Neuron (in vitro differentiated cells): ENCODE measurements around the gene SETD2.
"Not testable (repeated sequence)": the region's sequence is repeated elsewhere in the genome, so short reads cannot be mapped to it uniquely, and the experiment has no call there.

Experiments used
- H2AFZ ChIP-seq: one replicate; pipeline ENCODE4 v1.6.1; 2013; ENCODE audit warnings: low read depth, mild to moderate bottlenecking, inconsistent platforms, low read length, moderate library complexity
- H3K27me3 ChIP-seq: one replicate; pipeline ENCODE4 v1.6.1; 2013; ENCODE audit warnings: low read length; ENCODE audit not compliant: insufficient read depth
- H3K36me3 ChIP-seq: one replicate; pipeline ENCODE4 v1.6.1; 2013; ENCODE audit warnings: low read length; ENCODE audit not compliant: insufficient read depth
- H3K4me1 ChIP-seq: one replicate; pipeline ENCODE4 v1.6.1; 2013; ENCODE audit warnings: low read length; ENCODE audit not compliant: insufficient read depth
- H3K4me3 ChIP-seq: 2 replicates; pipeline ENCODE4 v1.5.1; 2013; ENCODE audit warnings: mild to moderate bottlenecking, low read length, moderate library complexity
- H3K9me3 ChIP-seq: one replicate; pipeline ENCODE4 v1.6.1; 2013; ENCODE audit warnings: low read length

Gene SETD2

DNA sequence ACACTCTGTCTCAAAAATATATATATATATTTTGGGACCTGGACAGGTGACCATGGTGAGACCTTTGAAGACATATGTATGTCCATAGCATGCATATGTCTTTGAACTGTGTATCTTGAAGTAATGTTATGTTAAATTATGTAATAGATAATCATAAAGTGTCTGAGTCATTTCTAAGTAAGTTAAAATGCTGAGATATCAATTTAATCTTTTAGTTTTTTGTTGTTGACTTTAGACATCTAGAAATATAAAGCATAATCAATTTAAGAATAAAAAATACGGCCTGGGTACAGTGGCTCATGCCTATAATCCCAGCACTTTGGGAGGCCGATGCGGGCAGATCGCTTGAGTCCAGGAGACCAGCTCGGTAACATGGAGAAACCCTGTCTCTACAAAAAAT is 12.7 kb upstream of the SETD2 start:
- Histone ChIP-seq H3K4me1 (peaks cover 11% of the 10 kb centered on the region), H2AFZ (no peak overlapping the region), H3K27me3 (no peaks in the 10 kb centered on the region), H3K36me3 (peaks cover 15% of the 10 kb centered on the region), H3K4me3 (no peak overlapping the region), H3K9me3 (no peaks in the 10 kb centered on the region)

DNA sequence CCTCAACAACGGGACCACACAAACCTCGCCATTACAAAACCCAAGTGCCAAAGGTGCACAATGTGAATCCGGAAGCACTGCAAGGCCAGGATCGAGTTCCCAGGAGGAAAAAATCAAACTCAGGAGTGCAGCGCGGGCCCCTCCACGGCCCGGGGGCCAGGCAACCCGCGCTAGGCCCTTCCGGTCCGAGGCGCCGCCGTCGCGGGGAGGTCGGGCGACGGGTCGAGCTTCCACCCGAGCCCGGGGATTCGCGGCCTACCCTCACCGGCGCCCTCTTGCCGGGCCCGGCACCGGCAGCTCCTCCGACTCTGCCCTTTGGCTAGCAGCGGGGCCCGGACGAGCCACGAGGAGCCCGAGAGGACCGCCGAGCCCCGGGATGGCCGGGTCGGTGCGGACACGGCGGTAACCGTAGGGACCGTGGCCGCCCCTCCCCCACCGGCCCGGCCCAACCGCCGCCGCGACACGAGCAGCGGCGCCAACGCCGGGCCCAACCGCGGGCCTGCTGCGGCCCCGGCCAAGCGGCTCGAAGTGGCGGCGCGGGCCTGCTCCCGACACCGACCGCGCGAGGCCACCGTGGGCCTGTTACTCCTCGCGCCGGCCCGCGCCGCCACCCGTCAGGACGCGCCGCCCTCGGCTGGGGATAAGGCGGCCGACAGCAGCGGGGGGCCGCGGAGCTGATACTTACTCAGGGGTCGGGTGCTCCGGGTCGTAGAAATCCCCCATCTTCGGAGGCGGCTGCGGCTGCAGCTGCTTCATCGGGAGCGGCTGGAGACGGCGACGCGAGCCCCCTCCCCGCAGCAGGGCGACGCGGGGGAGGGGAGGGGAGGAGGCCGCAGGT is 525 bp downstream of the SETD2 start:
- H3K4me1 ChIP-seq = peaks cover 17% of the 10 kb centered on the region
- no peaks in the 10 kb centered on the region for H3K9me3 ChIP-seq
- peak overlapping the region; percentile 94 for H3K4me3 ChIP-seq
- H3K27me3 ChIP-seq = no peaks in the 10 kb centered on the region
- no peaks in the 10 kb centered on the region for H3K36me3 ChIP-seq
- H2AFZ ChIP-seq = peak overlapping the region; percentile 83

DNA sequence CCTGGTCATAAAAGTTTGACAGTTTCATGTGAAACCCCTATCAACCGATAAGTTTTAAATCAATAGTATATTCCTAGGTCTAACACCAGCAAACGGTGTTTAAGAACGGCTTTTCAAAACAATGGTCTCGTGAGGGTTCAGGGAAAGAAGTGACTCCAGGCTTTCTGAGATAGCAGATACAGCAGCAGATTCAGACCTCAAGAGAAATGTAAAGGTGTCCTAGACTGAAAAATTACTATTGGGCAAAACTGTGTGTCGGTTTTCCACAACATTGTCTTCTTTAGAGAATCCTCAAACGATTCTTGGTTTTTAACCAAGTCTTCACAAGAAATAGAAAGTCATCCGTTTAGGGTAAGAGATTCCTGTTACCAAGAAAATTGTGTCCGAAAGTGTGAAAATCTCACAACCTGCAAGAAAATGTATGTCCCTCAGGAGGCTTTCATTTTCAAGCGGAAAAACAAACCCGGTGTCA is 1.2 kb downstream of the SETD2 start:
- no peak overlapping the region for H2AFZ ChIP-seq
- no peaks in the 10 kb centered on the region for H3K9me3 ChIP-seq
- no peaks in the 10 kb centered on the region for H3K36me3 ChIP-seq
- no peaks in the 10 kb centered on the region for H3K27me3 ChIP-seq
- H3K4me1 ChIP-seq = peaks cover 17% of the 10 kb centered on the region
- peak overlapping the region; percentile 94 for H3K4me3 ChIP-seq

DNA sequence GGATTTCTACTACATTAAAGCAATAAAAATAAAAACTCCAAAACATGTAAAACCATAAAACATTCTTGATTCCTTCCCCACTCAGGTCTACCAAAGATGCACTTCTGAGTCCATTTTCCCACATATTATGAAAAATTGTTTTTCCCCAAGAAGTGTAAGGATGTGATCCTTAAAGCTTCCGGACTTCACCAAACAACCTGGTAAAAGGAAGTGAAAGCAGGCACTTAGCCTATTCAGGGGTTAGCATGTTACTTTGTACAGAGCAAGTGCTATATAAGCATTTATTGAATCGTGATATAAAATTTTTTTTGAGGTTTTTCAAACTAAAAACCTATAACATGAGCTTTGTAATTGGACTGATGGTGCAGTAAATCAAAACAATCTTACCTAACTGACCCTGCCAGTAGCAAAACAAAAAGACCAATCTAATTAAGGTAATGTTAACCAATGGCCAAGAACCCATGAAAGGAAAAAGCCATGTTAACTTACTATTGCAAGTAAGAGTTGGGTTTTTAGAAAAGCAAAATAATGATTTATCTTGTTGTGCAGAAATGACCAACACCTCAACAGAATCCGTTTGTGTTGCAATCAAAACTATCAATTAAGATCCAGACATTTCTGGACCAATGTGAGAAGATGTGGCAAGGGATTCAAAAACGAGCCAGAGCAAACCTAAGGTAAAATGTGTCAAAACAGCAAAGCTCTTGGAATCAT is 1.8 kb downstream of the SETD2 start:
- Histone ChIP-seq H3K27me3 (no peaks in the 10 kb centered on the region), H3K9me3 (no peaks in the 10 kb centered on the region), H3K4me1 (peaks cover 17% of the 10 kb centered on the region), H3K36me3 (peaks cover 2% of the 10 kb centered on the region), H3K4me3 (peak overlapping the region; percentile 94), H2AFZ (no peak overlapping the region)

DNA sequence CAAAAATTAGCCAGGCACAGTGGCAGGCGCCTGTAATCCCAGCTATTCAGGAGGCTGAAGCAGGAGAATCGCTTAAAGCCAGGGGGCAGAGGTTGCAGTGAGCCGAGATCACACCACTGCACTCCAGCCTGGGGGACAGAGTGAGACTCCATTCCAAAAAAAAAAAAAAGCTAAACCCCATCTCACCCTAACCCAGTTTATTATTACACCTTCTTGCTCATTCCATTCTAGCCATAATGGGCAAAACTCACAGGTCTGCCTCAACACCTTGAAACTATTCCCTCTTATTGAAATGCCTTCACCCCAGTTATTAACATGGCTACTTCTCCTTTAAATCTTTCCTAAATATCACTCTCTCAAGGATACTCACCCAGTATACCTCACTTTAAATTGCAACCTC is 4.1 kb downstream of the SETD2 start:
- H3K9me3 ChIP-seq = no peaks in the 10 kb centered on the region
- H3K27me3 ChIP-seq = no peaks in the 10 kb centered on the region
- peaks cover 10% of the 10 kb centered on the region for H3K4me1 ChIP-seq
- H3K4me3 ChIP-seq = no peak overlapping the region
- no peak overlapping the region for H2AFZ ChIP-seq
- peaks cover 4% of the 10 kb centered on the region for H3K36me3 ChIP-seq

DNA sequence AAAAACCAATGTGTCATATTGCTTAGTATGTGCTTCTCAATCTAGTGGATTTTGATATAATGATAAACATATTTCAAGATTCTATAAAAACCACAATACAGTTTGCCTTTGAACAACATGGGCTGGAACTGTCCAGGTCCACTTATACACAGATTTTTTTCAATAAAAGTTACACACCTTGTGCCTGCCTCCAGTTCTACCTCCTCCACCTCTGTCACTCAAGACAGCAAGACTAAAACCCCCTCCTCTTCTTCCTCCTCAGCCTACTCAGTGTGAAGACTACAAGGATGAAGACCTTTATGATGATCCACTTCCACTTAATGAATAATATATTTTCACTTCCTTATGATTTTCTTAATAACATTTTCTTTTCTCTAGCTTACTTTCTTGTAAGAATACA is 5.7 kb downstream of the SETD2 start:
- H3K9me3 ChIP-seq = no peaks in the 10 kb centered on the region

DNA sequence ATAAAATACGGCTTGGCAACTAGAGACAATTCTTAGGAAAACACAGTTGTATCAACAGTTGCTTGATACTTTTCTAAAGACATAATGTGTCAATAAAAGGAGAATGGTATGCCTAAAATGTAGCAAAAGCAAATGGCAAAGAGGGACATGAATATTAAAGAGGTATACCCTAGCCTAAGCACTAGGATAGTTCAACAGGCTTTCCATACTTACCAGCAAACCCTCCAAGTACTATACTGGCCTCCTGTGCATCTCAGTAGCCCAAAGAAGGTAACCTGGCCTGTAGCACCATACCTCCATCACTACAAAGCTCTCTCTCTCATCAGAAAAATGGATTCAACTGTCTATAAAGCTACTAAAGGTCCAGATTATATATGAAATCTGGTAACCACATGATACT is 7.5 kb downstream of the SETD2 start:
- H3K36me3 ChIP-seq = peaks cover 4% of the 10 kb centered on the region
- H3K27me3 ChIP-seq = no peaks in the 10 kb centered on the region
- no peaks in the 10 kb centered on the region for H3K9me3 ChIP-seq
- H2AFZ ChIP-seq = no peak overlapping the region
- H3K4me3 ChIP-seq = no peak overlapping the region
- no peaks in the 10 kb centered on the region for H3K4me1 ChIP-seq

More for the DNA sequence above, 5.7 kb downstream of the SETD2 start:
- no peak overlapping the region for H3K4me3 ChIP-seq
- no peaks in the 10 kb centered on the region for H3K27me3 ChIP-seq
- H3K36me3 ChIP-seq = peaks cover 4% of the 10 kb centered on the region
- H2AFZ ChIP-seq = no peak overlapping the region
- H3K4me1 ChIP-seq = peaks cover 10% of the 10 kb centered on the region

DNA sequence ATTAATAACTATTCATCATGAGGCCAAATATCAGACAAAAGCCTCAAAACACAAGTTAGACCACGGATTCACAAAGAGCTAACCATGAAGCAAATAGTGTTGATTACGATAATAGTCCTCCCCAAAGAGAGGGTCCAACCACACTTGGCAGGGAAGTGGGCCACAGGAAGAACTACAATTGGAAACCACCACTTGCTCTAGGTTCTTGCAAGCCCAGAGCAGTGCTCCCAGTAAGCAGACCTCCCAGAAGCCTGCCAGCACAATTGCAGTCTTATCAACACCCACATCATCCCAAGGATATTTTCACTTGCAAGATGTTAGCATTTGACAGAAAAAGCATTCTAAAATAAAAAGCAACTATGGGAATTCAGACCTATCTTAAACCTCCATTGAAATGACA is 11.3 kb downstream of the SETD2 start:
- no peaks in the 10 kb centered on the region for H3K27me3 ChIP-seq
- peaks cover 4% of the 10 kb centered on the region for H3K36me3 ChIP-seq
- no peak overlapping the region for H3K4me3 ChIP-seq
- H2AFZ ChIP-seq = no peak overlapping the region
- H3K4me1 ChIP-seq = no peaks in the 10 kb centered on the region
- H3K9me3 ChIP-seq = peaks cover 3% of the 10 kb centered on the region

DNA sequence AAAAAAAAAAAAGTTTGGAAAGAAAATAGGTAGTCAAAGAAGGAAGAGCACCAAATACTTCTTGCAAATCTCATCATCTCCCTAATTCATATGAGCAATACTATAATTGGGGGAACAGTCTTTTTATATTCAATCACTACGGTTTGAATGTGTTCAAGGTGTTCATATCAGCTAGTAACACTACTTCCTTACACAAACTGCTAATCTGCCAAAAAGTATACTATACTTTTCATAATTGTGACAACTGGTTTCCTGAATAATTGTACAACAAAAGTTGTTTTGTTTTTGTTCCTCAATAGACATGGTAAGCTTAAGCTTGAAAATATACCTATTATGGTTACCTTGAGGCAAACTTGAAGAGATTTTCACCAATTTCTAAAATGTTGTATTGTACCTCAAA is 12.1 kb downstream of the SETD2 start:
- Histone ChIP-seq H3K27me3 (no peaks in the 10 kb centered on the region), H3K4me3 (no peak overlapping the region), H3K36me3 (no peaks in the 10 kb centered on the region), H2AFZ (no peak overlapping the region), H3K9me3 (peaks cover 3% of the 10 kb centered on the region), H3K4me1 (no peaks in the 10 kb centered on the region)

DNA sequence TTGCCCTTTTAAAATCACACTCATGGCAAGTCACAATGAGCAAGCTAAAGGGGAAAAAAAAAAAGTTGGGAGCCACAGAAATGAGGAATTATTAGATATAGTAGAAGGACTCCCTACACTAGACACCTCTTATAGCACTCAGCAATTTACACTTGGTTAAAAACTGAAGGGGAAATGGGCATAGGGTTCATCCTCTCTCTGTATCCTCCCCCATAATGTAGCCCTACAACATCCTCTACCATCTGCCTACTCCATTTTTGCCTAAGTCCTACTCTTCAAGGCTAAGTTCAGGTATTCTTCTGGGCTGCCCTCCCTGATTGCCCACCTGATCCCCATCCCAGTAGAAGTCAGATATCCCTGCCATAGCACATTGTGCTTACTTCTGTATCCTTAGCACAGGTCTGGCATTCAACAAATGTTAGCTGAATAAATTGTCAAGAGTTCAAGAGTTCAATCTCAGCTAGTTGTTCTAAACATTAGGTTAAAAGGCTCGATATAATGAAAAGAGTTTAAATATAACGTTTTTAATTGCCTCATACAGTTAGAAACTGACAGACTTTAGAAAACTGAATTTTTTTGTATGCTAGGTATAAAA is 14.5 kb downstream of the SETD2 start:
- Histone ChIP-seq H3K4me3 (no peak overlapping the region), H3K4me1 (no peaks in the 10 kb centered on the region), H2AFZ (no peak overlapping the region), H3K9me3 (peaks cover 3% of the 10 kb centered on the region), H3K27me3 (no peaks in the 10 kb centered on the region), H3K36me3 (no peaks in the 10 kb centered on the region)

DNA sequence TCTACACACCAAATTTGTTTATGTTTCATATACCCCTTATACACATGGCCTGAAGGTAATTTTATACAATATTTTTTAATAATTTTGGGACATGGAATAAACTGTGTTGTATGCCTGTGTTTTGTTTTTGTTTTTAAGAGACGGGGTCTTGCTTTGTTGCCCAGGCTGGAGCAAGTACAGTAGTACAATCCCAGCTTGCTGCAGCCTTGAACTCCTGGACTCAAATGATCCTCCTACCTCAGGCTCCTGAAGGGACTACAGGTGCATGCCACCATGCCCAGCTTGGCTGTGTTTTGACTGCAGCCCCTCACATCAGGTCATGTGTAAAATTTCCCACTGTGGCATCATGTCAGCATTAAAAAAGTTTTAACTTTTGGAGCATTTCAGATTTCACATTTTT is 18.6 kb downstream of the SETD2 start:
- H3K9me3 ChIP-seq = no peaks in the 10 kb centered on the region
- H3K4me1 ChIP-seq = no peaks in the 10 kb centered on the region
- H2AFZ ChIP-seq = no peak overlapping the region
- H3K36me3 ChIP-seq = no peaks in the 10 kb centered on the region
- no peak overlapping the region for H3K4me3 ChIP-seq
- H3K27me3 ChIP-seq = no peaks in the 10 kb centered on the region

DNA sequence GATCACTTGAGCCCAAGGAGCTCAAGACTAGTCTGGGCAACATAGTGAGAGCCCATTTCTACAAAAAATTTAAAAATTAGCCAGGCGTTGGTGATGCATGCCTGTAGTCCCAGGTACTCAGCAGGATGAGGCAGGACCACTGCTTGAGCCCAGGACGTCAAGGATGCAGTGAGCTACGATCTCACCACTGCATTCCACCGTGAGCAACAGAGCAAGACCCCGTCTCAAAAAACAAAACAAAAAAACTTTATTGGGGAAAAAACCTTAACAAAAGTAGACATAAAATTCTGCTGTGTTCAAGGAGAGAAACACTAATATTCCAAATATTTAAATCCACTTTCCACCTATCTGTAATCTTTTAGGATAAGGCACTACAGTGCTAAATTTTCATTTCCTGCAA is 20.8 kb downstream of the SETD2 start:
- H3K4me1 ChIP-seq = no peaks in the 10 kb centered on the region
- H2AFZ ChIP-seq = no peak overlapping the region
- H3K27me3 ChIP-seq = no peaks in the 10 kb centered on the region
- H3K9me3 ChIP-seq = no peaks in the 10 kb centered on the region
- no peaks in the 10 kb centered on the region for H3K36me3 ChIP-seq
- no peak overlapping the region for H3K4me3 ChIP-seq

DNA sequence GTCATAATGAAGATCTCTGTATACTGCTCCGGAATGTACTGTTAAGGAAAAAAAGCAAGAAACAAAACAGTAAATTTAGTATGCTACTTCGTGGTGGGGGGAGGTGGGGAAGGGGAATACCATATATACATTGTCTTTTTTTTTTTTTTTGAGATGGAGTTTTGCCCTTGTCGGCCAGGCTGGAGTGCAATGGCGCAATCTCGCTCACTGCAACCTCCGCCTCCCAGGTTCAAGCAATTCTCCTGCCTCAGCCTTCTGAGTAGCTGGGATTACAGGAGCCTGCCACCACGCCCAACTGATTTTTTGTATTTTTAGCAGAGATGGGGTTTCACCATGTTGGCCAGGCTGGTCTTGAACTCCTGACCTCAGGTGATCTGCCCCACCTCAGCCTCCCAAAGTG is 21.4 kb downstream of the SETD2 start:
- not testable (repeated sequence) for H3K4me1 ChIP-seq, H3K4me3 ChIP-seq, H3K36me3 ChIP-seq, H3K9me3 ChIP-seq, H2AFZ ChIP-seq, H3K27me3 ChIP-seq
